HFF-Myc (cell line): ENCODE results near the gene THSD1.
A peak's percentile ranks its signal among the peaks of the same experiment; 100 is the strongest.

Experiments used
- DNase-seq: peaks from one replicate; pipeline ENCODE4 v3.0.0-alpha.2; 2011; ENCODE audit warnings: low read depth; ENCODE audit errors: extremely low read depth
- H3K4me3 ChIP-seq: replicated peaks from 2 replicates; pipeline ENCODE4 v1.5.1; 2011; ENCODE audit warnings: low read depth, mild to moderate bottlenecking, control low read depth, low read length
- TF ChIP-seq, protein P1 (sequence below): IDR thresholded peaks from 2 replicates; pipeline ENCODE4 v1.5.1; 2012; ENCODE audit warnings: mild to moderate bottlenecking, low read depth, low read length, control low read depth; ENCODE audit errors: missing control alignments

THSD1 gene

DNA sequence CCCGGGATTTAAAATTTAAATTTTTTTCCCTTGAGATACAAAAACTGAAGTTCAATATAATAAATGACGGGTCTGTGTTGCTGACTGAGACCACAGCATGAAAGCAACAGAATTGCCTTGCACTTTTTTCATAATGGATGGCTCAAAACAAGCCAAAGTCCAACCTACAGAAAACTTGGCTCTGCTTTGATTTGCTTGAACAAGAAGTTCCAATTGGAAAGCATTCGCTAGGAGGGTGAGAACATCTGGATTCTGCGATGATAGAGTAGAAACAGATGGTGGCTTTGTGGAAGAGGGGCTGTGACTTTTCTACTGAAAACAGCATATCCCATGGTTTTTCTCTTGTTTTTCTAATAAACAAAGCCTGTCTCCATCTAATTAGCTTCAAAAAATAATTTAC is 46.4 kb downstream of the THSD1 start:
- TF ChIP-seq, protein P1, sequence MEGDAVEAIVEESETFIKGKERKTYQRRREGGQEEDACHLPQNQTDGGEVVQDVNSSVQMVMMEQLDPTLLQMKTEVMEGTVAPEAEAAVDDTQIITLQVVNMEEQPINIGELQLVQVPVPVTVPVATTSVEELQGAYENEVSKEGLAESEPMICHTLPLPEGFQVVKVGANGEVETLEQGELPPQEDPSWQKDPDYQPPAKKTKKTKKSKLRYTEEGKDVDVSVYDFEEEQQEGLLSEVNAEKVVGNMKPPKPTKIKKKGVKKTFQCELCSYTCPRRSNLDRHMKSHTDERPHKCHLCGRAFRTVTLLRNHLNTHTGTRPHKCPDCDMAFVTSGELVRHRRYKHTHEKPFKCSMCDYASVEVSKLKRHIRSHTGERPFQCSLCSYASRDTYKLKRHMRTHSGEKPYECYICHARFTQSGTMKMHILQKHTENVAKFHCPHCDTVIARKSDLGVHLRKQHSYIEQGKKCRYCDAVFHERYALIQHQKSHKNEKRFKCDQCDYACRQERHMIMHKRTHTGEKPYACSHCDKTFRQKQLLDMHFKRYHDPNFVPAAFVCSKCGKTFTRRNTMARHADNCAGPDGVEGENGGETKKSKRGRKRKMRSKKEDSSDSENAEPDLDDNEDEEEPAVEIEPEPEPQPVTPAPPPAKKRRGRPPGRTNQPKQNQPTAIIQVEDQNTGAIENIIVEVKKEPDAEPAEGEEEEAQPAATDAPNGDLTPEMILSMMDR, result no peak
- DNase-seq, result peak; percentile 59
- no peak overlapping the region for H3K4me3 ChIP-seq

GRCh38 chr13:52356327-52356726 is 49.6 kb downstream of the THSD1 start:
- TF ChIP-seq, protein P1, result no peak
- no peak for DNase-seq
- H3K4me3 ChIP-seq, result no peak overlapping the region

DNA sequence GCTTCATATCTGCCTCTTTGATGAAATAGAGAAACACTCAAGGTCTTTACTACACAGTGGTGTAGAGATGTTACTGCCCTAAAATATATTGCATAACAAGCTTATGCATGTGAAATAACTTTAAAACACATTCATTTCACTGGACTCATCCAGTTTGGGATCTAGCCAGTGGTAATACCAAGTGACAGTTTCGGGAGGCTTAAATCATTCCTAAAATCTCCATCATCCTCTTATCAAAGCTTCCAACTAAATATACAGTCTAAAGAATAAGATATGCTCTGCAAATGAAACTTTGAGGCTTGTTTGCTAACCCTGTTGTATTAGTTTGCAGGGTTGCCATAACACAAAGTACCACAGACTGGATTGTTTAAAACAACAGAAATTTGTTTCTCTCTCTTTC is 52.8 kb downstream of the THSD1 start:
- H3K4me3 ChIP-seq, result no peak overlapping the region
- TF ChIP-seq, protein P1, result no peak
- no peak for DNase-seq

GRCh38 chr13:52348983-52349780 is 56.8 kb downstream of the THSD1 start:
- peak; percentile 48 for DNase-seq
- TF ChIP-seq, protein P1, result no peak
- no peak overlapping the region for H3K4me3 ChIP-seq

- H3K4me3 ChIP-seq, result no peak overlapping the region
- DNase-seq, result peak; percentile 67
- TF ChIP-seq, protein P1, result no peak
Observed at GRCh38 chr13:52348071-52348470, 57.9 kb downstream of the THSD1 start.

- H3K4me3 ChIP-seq, result no peak overlapping the region
- DNase-seq, result no peak
- TF ChIP-seq, protein P1, result no peak
Observed at GRCh38 chr13:52345631-52346251, 60.2 kb downstream of the THSD1 start.
